Activated CD4-positive, alpha-beta T cell treated with anti-CD3 and anti-CD28 coated beads, Interleukin-2, Interleukin-4, amounts not matched to agents 100 ng/mL and 50 ng/mL, durations not matched to agents 16 hours and 8 hours (primary cell): ENCODE measurements around the gene ACAP2.
"Not testable (repeated sequence)": the region's sequence is repeated elsewhere in the genome, so short reads cannot be mapped to it uniquely, and the experiment has no call there.

Source experiments
- DNase-seq: peaks from one replicate; pipeline ENCODE4 v3.0.0-alpha.2; 2020; ENCODE audit warnings: low spot score

Gene ACAP2

GRCh38 chr3:195246581-195246995 is 196.2 kb downstream of the ACAP2 start:
- no peak for DNase-seq

DNA sequence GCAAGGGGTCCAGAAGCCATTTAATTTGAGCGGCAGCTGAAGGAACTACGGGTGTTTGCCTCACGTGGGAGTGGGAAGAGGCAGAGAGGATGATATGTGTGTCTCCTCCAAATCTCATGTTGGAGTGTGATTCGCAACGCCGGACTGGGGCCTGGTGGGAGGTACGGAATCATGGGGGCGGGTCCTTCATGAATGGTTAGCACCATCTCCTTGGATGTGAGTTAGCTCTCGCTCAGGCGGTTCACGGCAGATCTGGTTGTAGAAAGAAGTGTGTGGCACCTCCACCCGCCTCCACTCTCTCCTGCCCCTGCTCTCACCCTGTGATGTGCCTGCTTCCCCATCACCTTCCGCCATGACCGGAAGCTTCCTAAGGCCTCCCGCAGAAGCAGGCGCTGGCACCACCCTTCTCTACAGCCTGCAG is 197.3 kb downstream of the ACAP2 start:
- DNase-seq = no peak

GRCh38 chr3:195241592-195242355 is 201.0 kb downstream of the ACAP2 start:
- DNase-seq = no peak

- DNase-seq = no peak
Observed at GRCh38 chr3:195240939-195241338, 201.9 kb downstream of the ACAP2 start.

GRCh38 chr3:195240171-195240701 is 202.6 kb downstream of the ACAP2 start:
- no peak for DNase-seq

DNA sequence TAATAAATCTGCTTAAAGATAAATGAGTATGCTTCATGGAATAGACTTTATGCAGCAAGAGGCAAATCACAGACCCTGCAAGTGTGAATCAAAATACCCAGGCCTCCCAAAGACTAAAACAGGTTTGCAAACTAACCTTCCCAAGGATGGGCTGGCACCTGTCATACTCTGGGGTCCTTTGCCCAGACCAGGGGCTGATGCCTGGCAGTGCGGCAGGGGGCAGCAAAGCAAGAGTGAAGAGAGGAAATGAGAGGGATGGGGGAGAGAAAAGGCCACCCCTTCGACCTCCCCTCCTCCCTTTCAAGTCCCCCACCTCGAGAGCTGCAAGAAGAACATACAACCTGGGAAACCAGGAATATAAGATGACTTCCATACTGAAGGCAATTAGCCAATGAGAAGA is 203.7 kb downstream of the ACAP2 start:
- no peak for DNase-seq

DNA sequence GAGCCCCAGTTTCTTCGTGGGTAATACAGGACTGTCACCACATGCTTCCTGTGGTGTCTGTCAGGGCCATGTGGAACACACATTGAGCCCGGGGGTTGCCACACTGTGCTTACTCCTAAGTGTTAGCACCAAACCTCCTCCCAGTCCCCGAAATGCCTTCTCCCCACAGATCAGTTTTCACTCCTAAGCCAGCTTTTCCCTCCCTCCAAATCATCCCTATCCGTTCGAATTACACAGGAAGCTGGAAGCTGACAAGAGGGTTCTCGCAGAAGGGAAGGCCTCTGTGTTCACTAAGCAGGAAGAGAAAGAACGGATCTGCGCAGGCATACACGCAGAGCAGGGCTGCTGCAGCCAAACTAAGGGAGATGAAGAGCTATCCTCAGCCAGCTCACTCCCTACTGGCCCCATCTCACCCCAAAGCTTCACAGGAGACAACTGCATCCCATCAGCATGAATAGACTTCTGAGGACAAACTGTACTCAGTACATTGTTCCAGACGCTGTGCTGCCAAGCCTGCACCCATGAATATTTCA is 204.2 kb downstream of the ACAP2 start:
- no peak for DNase-seq

GRCh38 chr3:195238081-195238571 is 204.7 kb downstream of the ACAP2 start:
- no peak for DNase-seq

GRCh38 chr3:195236801-195237570 is 205.8 kb downstream of the ACAP2 start:
- no peak for DNase-seq

DNA sequence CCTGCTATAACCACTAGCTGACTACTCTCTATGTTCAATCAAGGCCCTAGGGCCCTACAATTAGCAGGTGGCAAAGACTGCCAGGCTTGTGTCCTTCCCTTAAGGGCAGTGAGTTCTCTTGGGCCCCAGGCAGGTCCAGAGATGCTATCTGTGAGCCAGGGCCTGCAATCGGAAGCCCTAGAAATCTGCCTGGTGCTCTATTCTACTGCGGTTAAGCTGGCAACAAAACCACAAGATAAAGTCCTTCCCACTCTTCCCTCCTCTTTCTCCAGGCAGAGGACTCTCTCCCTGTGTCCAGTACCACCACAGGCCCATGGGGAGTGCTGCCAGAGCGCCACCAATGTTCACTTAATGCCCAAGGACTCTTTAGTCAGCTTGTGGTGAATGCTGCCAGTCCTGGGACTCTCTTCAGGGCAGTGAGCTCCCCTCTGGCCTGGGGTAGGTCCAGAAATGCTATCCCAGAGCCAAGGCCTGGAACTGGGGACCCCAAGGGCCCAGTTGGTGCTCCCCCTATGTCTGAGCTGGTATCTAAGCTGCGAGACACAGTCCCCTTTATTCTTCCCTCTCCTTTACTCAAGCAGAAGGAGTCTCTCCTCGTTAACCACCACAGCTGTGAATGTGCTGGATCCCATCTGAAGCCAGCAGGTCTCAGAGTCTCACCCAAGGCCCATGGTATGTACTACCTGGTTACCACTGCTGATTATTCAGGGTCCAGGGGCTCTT is 206.6 kb downstream of the ACAP2 start:
- DNase-seq = no peak

GRCh38 chr3:195230244-195230643 is 212.6 kb downstream of the ACAP2 start:
- no peak for DNase-seq

- DNase-seq = not testable (repeated sequence)
Observed at GRCh38 chr3:195228886-195229285, 213.9 kb downstream of the ACAP2 start.

DNA sequence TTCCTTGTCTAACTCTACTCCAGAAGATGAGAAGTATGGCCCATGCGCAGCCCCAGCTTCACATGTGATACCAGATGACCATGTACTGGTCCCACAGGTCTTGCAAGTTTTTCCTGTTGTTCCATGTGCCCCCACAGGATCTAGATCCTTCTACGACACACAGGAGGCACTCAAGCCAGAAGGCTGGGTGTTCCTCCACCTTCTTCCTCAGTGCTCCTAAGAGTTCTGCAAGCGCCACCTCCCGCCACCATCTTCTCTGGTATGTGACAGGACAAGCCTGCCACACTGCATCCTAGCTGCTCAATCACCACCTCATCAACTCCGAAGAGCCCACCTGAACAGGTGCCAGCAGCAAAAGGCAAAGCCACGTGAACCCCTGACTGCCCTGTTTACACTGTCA is 214.9 kb downstream of the ACAP2 start:
- no peak for DNase-seq

DNA sequence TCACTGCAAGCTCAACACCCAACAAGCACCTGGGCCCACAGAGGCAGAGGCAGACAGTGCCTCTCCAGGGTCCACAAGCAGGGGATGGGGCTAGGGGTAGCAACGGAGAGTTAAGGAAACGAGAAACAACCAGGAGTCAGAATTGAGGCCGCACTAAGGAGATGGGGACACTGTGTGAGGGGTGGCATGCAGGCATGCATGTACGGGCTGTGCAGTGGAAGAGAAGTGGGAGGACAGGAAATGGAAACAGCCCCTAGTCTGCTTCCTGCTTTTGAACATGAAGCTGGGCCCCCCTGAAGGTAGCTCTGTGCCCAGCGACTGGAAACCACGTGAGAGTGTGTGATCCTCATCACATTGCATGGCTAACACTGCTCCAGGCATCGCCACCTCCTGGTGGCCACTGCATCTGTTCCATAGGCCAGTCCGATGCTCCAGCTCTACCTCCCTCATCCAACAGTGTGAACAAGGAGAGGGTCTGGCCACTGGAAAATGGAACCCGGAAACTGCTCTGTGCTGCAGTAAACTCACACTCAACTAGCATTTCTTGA is 215.8 kb downstream of the ACAP2 start:
- DNase-seq = no peak

DNA sequence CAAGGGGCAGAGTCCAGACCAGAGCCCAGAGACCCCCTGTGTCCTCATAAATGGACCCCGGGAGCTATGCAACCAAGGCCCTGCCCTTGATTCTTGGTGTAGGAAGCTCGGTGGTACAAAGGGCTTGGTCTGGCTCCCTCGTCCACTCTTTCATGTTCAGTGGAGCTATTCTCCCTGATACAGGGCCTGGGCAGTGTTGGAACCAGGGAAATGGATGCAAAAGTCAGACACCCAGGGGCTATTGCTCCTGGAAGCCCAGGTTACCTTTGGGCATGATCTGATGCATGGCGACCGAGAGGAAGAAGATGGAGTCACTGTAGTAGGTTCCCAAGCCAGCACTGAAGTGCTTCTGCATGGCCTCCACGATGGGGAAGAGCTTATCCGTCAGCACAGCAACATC is 216.4 kb downstream of the ACAP2 start:
- no peak for DNase-seq

DNA sequence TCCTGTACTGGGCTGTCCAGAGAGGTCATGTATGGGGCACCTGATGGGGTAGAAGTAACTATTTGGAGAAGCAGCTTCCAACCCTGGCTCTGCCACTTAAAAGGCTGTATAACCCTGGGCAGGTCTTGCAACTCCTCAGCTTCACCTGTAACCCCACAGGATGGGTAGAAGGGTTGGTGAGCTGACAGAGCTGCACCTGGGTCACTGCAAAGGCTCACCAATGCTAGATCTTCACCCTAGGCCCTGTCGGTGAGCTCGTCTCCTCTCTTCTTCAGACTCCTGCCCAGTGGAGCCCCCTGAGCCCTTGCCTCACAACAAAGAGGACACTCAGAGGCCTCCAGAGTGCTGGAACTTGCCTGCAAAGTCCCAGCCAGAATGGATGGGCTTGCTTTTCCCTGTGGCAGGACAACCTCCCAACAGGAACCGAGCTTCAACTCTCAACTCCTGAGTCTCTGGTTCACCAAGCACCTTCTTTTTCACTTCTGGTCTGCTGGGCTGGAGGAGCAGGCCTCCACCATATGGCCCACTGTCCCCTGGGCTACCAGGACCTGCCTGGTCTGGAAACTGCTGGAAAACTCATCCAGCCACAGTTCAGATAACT is 217.7 kb downstream of the ACAP2 start:
- no peak for DNase-seq
